Testis (tissue), 3 donors: ENCODE measurements around the gene TBCD. TPM values are rescaled to one million over a fixed set of nuclear protein-coding genes. Genes with fewer than 3 reads are reported as not detected.

ENCODE experiments used
- DNase-seq: peaks from one replicate; pipeline ENCODE4 v3.0.0-alpha.2; 2019
- H3K27ac ChIP-seq, 2 donors: fragments of 200-600 bp; sonication (generic); one replicate each; pipeline ENCODE4 v1.5.1; 2019
- H3K27me3 ChIP-seq: fragments of 200-600 bp; sonication (generic); one replicate; pipeline ENCODE4 v1.5.1; 2019
- H3K36me3 ChIP-seq: fragments of 200-600 bp; sonication (generic); one replicate; pipeline ENCODE4 v1.5.1; 2017; ENCODE audit warnings: low read depth; ENCODE audit errors: missing control alignments
- H3K4me1 ChIP-seq: fragments of 200-600 bp; sonication (generic); one replicate; pipeline ENCODE4 v1.5.1; 2019
- H3K4me3 ChIP-seq, 2 donors: fragments of 200-600 bp; sonication (generic); one replicate each; pipeline ENCODE4 v1.5.1; 2017 to 2019
- H3K9me3 ChIP-seq: fragments of 200-600 bp; sonication (generic); one replicate; pipeline ENCODE4 v1.5.1; 2017
- POLR2A ChIP-seq: fragments of 450-650 bp; IDR thresholded peaks from one replicate; pipeline ENCODE4 v1.6.1; 2017; ENCODE audit warnings: antibody characterized with exemption, mild to moderate bottlenecking, moderate library complexity
- WGBS, 2 donors: methylation state at CpG; one replicate each; pipeline ENCODE4 v1.1.5; 2018; 5-methylcytosine and 5-hydroxymethylcytosine counted together
- intact Hi-C: fragments of 100-400 bp; cut with DNase I; formaldehyde crosslinking; loops from one replicate; pipeline ENCODE4 v1.15.1; 2023; ENCODE audit warnings: low total_unique reads
- polyA plus RNA-seq: library from polyadenylated mRNA; stranded (reverse); fragments of 350-450 nt; fragmentation: Illumina TruSeq; extraction: RNeasy Lipid Tissue Mini Kit (QIAGEN cat#74804); gene quantifications from one replicate; pipeline ENCODE4 v1.2.3, GENCODE V29; 2014; ENCODE audit warnings: low read depth, low replicate concordance; ENCODE audit not compliant: insufficient read depth
- total RNA-seq, 2 donors: library from RNA; depleted of rRNA; stranded (reverse); fragments of >200 nt; gene quantifications; one replicate each; pipeline ENCODE4 v1.2.3, GENCODE V29; 2016
- TF ChIP-seq, protein P1 (sequence below), 3 experiments: fragments of 450-650 bp in 2 of 3; fragments of 200-600 bp in 1 of 3; sonication (generic) in 1 of 3; IDR thresholded peaks; one replicate each; pipeline ENCODE4 v1.5.1; 2016 to 2019; ENCODE audit warnings: antibody characterized with exemption in 3 of 3, mild to moderate bottlenecking in 2 of 3, moderate library complexity in 1 of 3

The TBCD gene
- total and polyA plus RNA-seq, 3 donors from 2014 or later = 81.2 to 128 (median 115) TPM

DNA sequence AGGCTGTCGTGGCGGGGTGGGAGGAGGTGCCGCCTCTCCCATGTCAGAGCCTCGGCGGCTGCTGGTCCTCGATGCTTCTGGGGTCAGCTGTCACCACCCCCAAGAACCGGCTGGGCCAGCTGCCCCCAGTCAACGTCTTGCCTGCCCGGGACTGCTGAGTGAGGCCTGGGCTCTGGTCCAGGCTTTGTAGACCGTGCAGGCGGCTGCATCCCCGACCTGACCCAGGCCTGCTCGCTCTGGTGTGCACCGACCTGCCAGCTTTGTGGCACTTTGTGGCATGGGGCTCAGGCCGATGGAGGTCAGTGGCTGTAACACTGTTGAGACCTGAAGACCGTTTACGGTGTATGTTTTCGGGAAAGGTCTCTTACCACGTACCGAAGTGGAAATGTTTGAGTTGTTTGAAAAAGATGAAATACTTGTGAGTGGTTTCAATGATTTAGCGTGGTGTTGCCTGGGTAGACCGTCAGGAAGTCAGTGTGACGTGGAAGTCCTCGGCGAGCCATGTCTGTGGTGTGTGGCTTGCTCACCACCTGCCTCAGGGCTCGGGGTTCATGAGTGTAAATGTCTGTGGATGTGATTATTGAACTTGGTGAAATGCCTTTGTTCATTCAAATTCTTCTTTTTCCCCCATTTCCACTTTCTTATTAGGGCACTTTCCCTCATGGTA lies 141.2 kb downstream of the TBCD start:
- intact Hi-C loops = no loop called here
- H3K4me1 ChIP-seq = peaks cover 5% of the 10 kb centered on the region
- no peak for DNase-seq
- H3K9me3 ChIP-seq = no peaks in the 10 kb centered on the region
- H3K27ac ChIP-seq = no peak overlapping the region
- H3K36me3 ChIP-seq = no peaks in the 10 kb centered on the region
- H3K27me3 ChIP-seq = no peaks in the 10 kb centered on the region
- TF ChIP-seq, protein P1, sequence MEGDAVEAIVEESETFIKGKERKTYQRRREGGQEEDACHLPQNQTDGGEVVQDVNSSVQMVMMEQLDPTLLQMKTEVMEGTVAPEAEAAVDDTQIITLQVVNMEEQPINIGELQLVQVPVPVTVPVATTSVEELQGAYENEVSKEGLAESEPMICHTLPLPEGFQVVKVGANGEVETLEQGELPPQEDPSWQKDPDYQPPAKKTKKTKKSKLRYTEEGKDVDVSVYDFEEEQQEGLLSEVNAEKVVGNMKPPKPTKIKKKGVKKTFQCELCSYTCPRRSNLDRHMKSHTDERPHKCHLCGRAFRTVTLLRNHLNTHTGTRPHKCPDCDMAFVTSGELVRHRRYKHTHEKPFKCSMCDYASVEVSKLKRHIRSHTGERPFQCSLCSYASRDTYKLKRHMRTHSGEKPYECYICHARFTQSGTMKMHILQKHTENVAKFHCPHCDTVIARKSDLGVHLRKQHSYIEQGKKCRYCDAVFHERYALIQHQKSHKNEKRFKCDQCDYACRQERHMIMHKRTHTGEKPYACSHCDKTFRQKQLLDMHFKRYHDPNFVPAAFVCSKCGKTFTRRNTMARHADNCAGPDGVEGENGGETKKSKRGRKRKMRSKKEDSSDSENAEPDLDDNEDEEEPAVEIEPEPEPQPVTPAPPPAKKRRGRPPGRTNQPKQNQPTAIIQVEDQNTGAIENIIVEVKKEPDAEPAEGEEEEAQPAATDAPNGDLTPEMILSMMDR (IDR thresholded peaks at IDR 0.05) = no peak
- no peak for TF ChIP-seq POLR2A
- no peak overlapping the region for H3K4me3 ChIP-seq
- 88 to 92% methylated on average over 15 to 25 of the region's 26 CpGs for WGBS, 2 donors

DNA sequence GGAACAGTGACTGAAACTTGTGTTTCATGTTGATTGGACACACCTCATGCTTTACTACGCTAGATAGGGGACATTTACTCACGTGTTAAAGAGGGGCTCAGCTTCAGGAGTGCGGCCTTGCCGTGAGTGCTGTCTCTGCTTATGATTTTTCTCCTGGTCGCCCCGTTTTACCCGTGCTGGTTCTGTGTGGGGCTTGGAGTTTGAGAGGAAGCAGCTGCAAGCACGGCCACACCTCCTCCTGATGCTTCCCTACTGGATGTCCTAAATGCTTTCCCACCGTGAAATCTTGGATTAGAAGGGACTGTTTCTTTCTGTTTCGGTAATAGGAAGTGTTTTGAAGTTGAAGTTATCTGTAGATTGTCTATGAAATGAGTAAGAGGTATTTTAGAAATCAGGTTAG lies 141.9 kb downstream of the TBCD start:
- no peak overlapping the region for H3K27ac ChIP-seq
- H3K4me3 ChIP-seq = no peak overlapping the region
- intact Hi-C loops = no loop called here
- no peak for TF ChIP-seq POLR2A
- TF ChIP-seq, protein P1 (IDR thresholded peaks at IDR 0.05) = no peak
- no peaks in the 10 kb centered on the region for H3K36me3 ChIP-seq
- WGBS, 2 donors = 67 to 82% methylated on average over 10 of the region's 10 CpGs
- H3K9me3 ChIP-seq = no peaks in the 10 kb centered on the region
- no peaks in the 10 kb centered on the region for H3K4me1 ChIP-seq
- no peak for DNase-seq
- no peaks in the 10 kb centered on the region for H3K27me3 ChIP-seq

DNA sequence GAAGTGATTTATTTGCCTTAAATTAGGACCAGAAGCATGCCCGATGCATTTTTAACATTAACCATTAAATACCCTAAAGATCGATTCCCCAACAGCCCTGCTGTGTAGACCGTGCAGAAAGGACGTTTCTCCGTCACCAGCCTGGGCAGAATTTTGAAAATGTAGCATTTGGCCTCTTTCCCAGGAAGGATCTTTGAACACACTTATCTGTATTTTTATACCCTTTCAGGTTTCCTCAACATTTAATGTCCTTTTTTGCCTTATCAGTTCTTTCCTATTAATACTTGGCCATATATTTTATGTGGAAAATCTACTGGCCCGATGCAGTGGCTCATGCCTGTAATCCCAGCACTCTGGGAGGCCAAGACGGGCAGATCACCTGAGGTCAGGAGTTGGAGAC lies 142.5 kb downstream of the TBCD start:
- 86 to 87% methylated on average over 7 of the region's 7 CpGs for WGBS, 2 donors
- TF ChIP-seq POLR2A = no peak
- TF ChIP-seq, protein P1 (IDR thresholded peaks at IDR 0.05) = no peak

DNA sequence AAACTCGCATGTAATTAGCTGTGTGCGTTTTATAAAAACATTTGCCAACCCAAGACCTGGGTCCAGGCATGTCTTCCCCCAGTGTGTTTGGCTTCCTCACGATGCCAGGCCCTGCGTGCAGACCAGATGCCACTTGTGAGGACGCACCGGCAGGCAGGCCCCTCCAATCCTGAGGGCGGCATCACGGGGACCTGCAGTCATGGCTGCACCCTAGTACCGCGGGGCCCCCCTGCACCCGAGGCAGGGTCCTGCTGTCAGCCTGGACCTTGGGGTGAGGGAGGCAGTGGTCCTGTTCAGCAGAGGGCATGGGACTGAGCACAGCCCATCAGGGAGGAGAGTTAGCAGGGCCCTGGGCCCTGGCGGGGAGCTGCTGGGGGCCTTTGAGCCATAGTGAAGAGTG lies 143.2 kb downstream of the TBCD start:
- TF ChIP-seq, protein P1 (IDR thresholded peaks at IDR 0.05) = no peak
- TF ChIP-seq POLR2A = no peak
- 91 to 98% methylated on average over 7 to 12 of the region's 12 CpGs for WGBS, 2 donors
- H3K27ac ChIP-seq = no peak overlapping the region

More for the DNA sequence above, 142.5 kb downstream of the TBCD start:
- H3K36me3 ChIP-seq = no peaks in the 10 kb centered on the region
- H3K4me3 ChIP-seq = no peak overlapping the region
- no peaks in the 10 kb centered on the region for H3K4me1 ChIP-seq
- DNase-seq = no peak
- no peaks in the 10 kb centered on the region for H3K9me3 ChIP-seq
- no peaks in the 10 kb centered on the region for H3K27me3 ChIP-seq
- intact Hi-C loops = no loop called here
- H3K27ac ChIP-seq = no peak overlapping the region

More for the DNA sequence above, 143.2 kb downstream of the TBCD start:
- DNase-seq = no peak
- Histone ChIP-seq H3K36me3 (no peaks in the 10 kb centered on the region), H3K4me3 (no peak overlapping the region), H3K9me3 (no peaks in the 10 kb centered on the region), H3K4me1 (no peaks in the 10 kb centered on the region), H3K27me3 (no peaks in the 10 kb centered on the region)
- intact Hi-C loops = no loop called here
